Peyer's patch (tissue), 4 donors: ENCODE data around the gene RERE. TPM values are rescaled to one million over a fixed set of nuclear protein-coding genes. Genes with fewer than 3 reads are reported as not detected.

ENCODE experiments used
- DNase-seq, 3 donors: peaks; one replicate each; pipeline ENCODE4 v3.0.0-alpha.2; 2017 to 2019
- H3K27ac ChIP-seq, 4 donors: fragments of 200-600 bp; sonication (generic); one replicate each; pipeline ENCODE4 v1.5.1; 2016 to 2019
- H3K27me3 ChIP-seq, 2 donors: fragments of 200-600 bp; sonication (generic); one replicate each; pipeline ENCODE4 v1.5.1; 2019
- H3K36me3 ChIP-seq, 3 donors: fragments of 200-600 bp; sonication (generic); one replicate each; pipeline ENCODE4 v1.5.1; 2016 to 2019
- H3K4me1 ChIP-seq, 4 donors: fragments of 200-600 bp; sonication (generic); one replicate each; pipeline ENCODE4 v1.5.1; 2016 to 2019
- H3K4me3 ChIP-seq, 4 donors: fragments of 200-600 bp; sonication (generic); 1 replicate in 3 of 4; 2 replicates in 1 of 4; pipeline ENCODE4 v1.5.1; 2016 to 2019; ENCODE audit warnings: mild to moderate bottlenecking in 1 of 4
- H3K9me3 ChIP-seq, 4 donors: fragments of 200-600 bp; sonication (generic); one replicate each; pipeline ENCODE4 v1.5.1; 2016 to 2019; ENCODE audit warnings: mild to moderate bottlenecking in 1 of 4
- CTCF ChIP-seq, 6 experiments: fragments of 450-650 bp in 4 of 6; fragments of 200-600 bp in 2 of 6; sonication (generic) in 1 of 6; IDR thresholded peaks; one replicate each; pipeline ENCODE4 v1.5.1; 2017 to 2019; ENCODE audit warnings: antibody characterized with exemption in 6 of 6, mild to moderate bottlenecking in 3 of 6, moderate library complexity in 1 of 6
- POLR2A ChIP-seq, 2 donors: fragments of 450-650 bp; IDR thresholded peaks; one replicate each; pipeline ENCODE4 v1.5.1; 2017; ENCODE audit warnings: antibody characterized with exemption in 2 of 2, mild to moderate bottlenecking in 2 of 2, moderate library complexity in 2 of 2
- total RNA-seq, 4 donors: library from RNA; depleted of rRNA; stranded (reverse); fragments of >200 nt; gene quantifications; one replicate each; pipeline ENCODE4 v1.1.0, GENCODE V29; 2016

The RERE gene
- total RNA-seq, 4 donors from 2014 or later = 98.5 to 528 (median 110) TPM

- Histone ChIP-seq H3K27me3 (no peaks in the 10 kb centered on the region), H3K27ac (no peak overlapping the region), H3K9me3 (no peaks in the 10 kb centered on the region), H3K4me1 (peaks cover 0 to 16% (median 2%) of the 10 kb centered on the region in 4 donors), H3K36me3 (peaks cover 0 to 52% (median 0%) of the 10 kb centered on the region in 3 donors), H3K4me3 (no peak overlapping the region)
- no peak for TF ChIP-seq POLR2A (IDR thresholded peaks at IDR 0.05)
- no peak for TF ChIP-seq CTCF (IDR thresholded peaks at IDR 0.05)
- no peak for DNase-seq
These were observed 39.4 kb upstream of the RERE start for GRCh38 chr1:8856689-8857412.

- TF ChIP-seq POLR2A (IDR thresholded peaks at IDR 0.05) (no peak), CTCF (IDR thresholded peaks at IDR 0.05) (no peak)
- Histone ChIP-seq H3K4me1 (peaks cover 0 to 17% (median under 1%) of the 10 kb centered on the region in 4 donors), H3K27me3 (no peaks in the 10 kb centered on the region), H3K9me3 (no peaks in the 10 kb centered on the region), H3K27ac (no peak overlapping the region), H3K36me3 (peaks cover 0 to 28% (median 0%) of the 10 kb centered on the region in 3 donors), H3K4me3 (no peak overlapping the region)
- DNase-seq = no peak
These were observed 36.8 kb upstream of the RERE start for GRCh38 chr1:8854240-8854639.

GRCh38 chr1:8851060-8851459, 33.6 kb upstream of the RERE start:
- Histone ChIP-seq H3K9me3 (no peaks in the 10 kb centered on the region), H3K4me1 (peaks cover 0 to 24% (median 0%) of the 10 kb centered on the region in 4 donors)
- TF ChIP-seq CTCF (IDR thresholded peaks at IDR 0.05) (no peak), POLR2A (IDR thresholded peaks at IDR 0.05) (no peak)

GRCh38 chr1:8848663-8849386, 31.4 kb upstream of the RERE start:
- peaks cover 0 to 24% (median 0%) of the 10 kb centered on the region in 4 donors for H3K4me1 ChIP-seq

More at GRCh38 chr1:8851060-8851459, 33.6 kb upstream of the RERE start:
- no peak for DNase-seq
- no peaks in the 10 kb centered on the region for H3K36me3 ChIP-seq
- H3K4me3 ChIP-seq = no peak overlapping the region
- H3K27ac ChIP-seq = no peak overlapping the region
- H3K27me3 ChIP-seq = no peaks in the 10 kb centered on the region

GRCh38 chr1:8847990-8848389, 30.6 kb upstream of the RERE start:
- no peaks in the 10 kb centered on the region for H3K27me3 ChIP-seq
- peak overlapping the region in 2 of 4 donors; percentile 63 to 76 for H3K27ac ChIP-seq
- TF ChIP-seq POLR2A (IDR thresholded peaks at IDR 0.05) = no peak
- no peak for TF ChIP-seq CTCF (IDR thresholded peaks at IDR 0.05)
- peaks cover 0 to 24% (median 0%) of the 10 kb centered on the region in 4 donors for H3K4me1 ChIP-seq
- no peaks in the 10 kb centered on the region for H3K9me3 ChIP-seq
- DNase-seq = peak in 2 of 3 donors; percentile 70 to 71
- no peaks in the 10 kb centered on the region for H3K36me3 ChIP-seq
- no peak overlapping the region for H3K4me3 ChIP-seq

More at GRCh38 chr1:8848663-8849386, 31.4 kb upstream of the RERE start:
- Histone ChIP-seq H3K4me3 (no peak overlapping the region), H3K27me3 (no peaks in the 10 kb centered on the region), H3K9me3 (no peaks in the 10 kb centered on the region), H3K36me3 (no peaks in the 10 kb centered on the region), H3K27ac (peak overlapping the region in 2 of 4 donors; percentile 63 to 76)
- DNase-seq = peak; percentile 73 to 93 (median 91)
- TF ChIP-seq POLR2A (IDR thresholded peaks at IDR 0.05) = peak in 1 of 2 donors; percentile 31
- peak; percentile 70 to 93 (median 90) for TF ChIP-seq CTCF (IDR thresholded peaks at IDR 0.05)
